ENCODE measurements around the gene CD53. TPM values are rescaled to one million over a fixed set of nuclear protein-coding genes. Genes with fewer than 3 reads are reported as not detected.

Gene CD53
- total and polyA plus RNA-seq, 12 donors, result 2.1 to 55.2 (median 5.6) TPM

DNA sequence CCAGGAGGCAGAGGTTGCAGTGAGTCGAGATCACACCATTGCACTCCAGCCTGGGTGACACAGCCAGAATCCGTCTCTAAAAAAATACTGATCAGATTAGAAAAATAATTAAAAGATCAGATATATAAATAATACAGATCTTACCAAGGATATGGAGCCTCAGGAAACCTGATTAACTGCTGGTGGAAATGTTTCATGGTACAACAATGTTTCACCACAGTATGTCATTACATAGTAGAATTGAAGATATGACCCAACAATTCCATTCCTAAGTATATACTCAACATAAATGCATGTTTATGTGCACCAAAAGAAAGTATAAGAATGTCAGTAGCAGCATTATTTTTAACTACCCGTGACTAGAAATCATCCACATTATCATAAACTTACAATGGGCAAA lies 41.7 kb downstream of the CD53 start:
- no peaks in the 10 kb centered on the region for H3K36me3 ChIP-seq
- no peak overlapping the region for H3K4me3 ChIP-seq
- WGBS, 2 donors, result 85 to 87% methylated on average over 3 of the region's 3 CpGs
- H3K4me1 ChIP-seq, result peaks cover 0 to 10% (median 0%) of the 10 kb centered on the region in 9 donors
- peaks cover 0 to 26% (median 2%) of the 10 kb centered on the region in 11 donors for H3K9me3 ChIP-seq
- no peak for ATAC-seq
- TF ChIP-seq CTCF (IDR thresholded peaks at IDR 0.05), result no peak
- intact Hi-C loops (cut with DNase I), result no loop called here
- H3K27me3 ChIP-seq, result no peaks in the 10 kb centered on the region
- no peak for DNase-seq
- no peak overlapping the region for H3K27ac ChIP-seq

DNA sequence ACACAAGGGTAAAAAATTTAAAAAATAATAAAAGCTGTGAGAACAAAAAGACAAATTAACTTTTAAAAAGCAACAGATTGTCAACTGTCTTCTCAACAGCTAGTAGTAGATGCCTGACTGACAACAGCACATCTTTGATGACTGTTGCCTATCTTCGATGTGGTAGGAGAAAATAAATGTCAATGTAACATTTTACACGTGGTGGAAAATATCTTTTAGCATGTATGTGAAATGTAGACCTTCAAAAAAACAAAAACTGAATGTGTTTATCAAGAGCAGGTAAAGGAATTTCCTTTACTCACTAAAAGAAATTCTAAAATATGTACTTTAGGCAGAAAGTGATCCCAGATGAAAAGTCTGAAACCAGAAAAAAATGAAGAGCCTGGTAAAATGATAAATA lies 42.9 kb downstream of the CD53 start:
- Histone ChIP-seq H3K27me3 (no peaks in the 10 kb centered on the region), H3K4me1 (peaks cover 0 to 10% (median 0%) of the 10 kb centered on the region in 9 donors), H3K27ac (no peak overlapping the region), H3K36me3 (no peaks in the 10 kb centered on the region), H3K9me3 (peaks cover 0 to 26% (median 2%) of the 10 kb centered on the region in 11 donors), H3K4me3 (no peak overlapping the region)
- ATAC-seq, result no peak
- no peak for DNase-seq
- 55 to 56% methylated on average over 2 of the region's 2 CpGs for WGBS, 2 donors
- intact Hi-C loops (cut with DNase I), result no loop called here
- TF ChIP-seq CTCF (IDR thresholded peaks at IDR 0.05), result no peak

DNA sequence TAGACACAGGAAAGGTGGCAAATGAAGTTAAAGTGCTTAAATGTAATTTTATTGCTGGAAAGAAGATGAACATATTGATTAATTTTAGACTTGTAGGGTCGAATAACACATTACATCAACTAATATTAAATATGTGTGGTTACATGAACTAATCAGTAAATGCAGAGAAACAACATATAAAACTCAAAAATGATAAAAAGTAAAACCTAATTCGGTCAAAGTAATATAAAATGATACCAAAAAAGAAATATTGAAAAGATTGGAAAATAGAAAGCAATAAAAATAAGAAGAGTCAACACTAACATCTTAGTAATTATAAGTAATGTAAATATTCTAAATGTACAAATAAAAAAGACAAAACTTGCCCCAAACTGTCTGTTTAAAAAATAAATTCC lies 43.3 kb downstream of the CD53 start:
- WGBS, 2 donors, result 57 to 65% methylated on average over 2 of the region's 2 CpGs
- TF ChIP-seq CTCF (IDR thresholded peaks at IDR 0.05), result no peak
- Histone ChIP-seq H3K27me3 (no peaks in the 10 kb centered on the region), H3K36me3 (no peaks in the 10 kb centered on the region), H3K4me1 (peaks cover 0 to 10% (median 0%) of the 10 kb centered on the region in 9 donors), H3K27ac (no peak overlapping the region), H3K4me3 (no peak overlapping the region), H3K9me3 (peaks cover 0 to 26% (median 2%) of the 10 kb centered on the region in 11 donors)
- DNase-seq (no peak), ATAC-seq (no peak)
- intact Hi-C loops (cut with DNase I), result no loop called here

DNA sequence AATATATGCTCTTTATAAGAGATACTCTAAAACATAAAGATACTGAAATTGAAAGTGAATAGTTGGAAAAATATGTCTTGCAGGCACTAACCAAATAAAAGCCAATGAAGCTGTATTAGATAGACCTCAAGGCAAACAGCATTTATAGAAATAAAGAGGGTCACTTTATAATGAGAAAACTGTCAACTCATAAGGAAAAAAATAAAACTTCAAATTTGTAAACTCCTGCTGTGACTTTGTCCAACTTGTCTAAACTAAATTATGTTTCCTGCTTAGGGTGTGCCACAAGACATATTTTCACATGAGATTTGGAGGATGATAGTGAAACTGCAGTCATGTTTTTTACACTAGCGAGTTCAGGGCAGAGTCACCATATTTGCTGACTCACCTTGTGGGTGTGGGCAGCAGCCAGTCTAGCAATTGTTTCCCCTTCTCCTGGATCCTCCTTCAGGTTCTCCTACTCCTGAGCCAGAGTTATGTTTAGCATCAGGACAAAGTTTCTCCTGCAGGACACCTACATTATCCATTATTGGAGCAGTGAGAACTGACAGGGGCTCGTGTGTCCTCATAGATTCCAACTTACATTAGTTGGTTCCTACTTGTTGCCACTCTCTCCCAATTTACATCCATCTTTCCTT lies 43.8 kb downstream of the CD53 start:
- Histone ChIP-seq H3K27me3 (no peaks in the 10 kb centered on the region), H3K9me3 (peaks cover 0 to 26% (median 2%) of the 10 kb centered on the region in 11 donors), H3K4me1 (peaks cover 0 to 10% (median 0%) of the 10 kb centered on the region in 9 donors), H3K36me3 (no peaks in the 10 kb centered on the region), H3K4me3 (no peak overlapping the region), H3K27ac (no peak overlapping the region)
- no peak for DNase-seq
- intact Hi-C loops (cut with DNase I), result no loop called here
- WGBS, 2 donors, result 29 to 40% methylated on average over 2 of the region's 2 CpGs
- TF ChIP-seq CTCF (IDR thresholded peaks at IDR 0.05), result no peak
- no peak for ATAC-seq

All from heart right ventricle (tissue), 16 donors.